ENCODE results near the gene ACTRT3. TPM values are rescaled to one million over a fixed set of nuclear protein-coding genes. Genes with fewer than 3 reads are reported as not detected.
A peak's percentile ranks its signal among the peaks of the same experiment; 100 is the strongest.

The ACTRT3 gene
- total and polyA plus RNA-seq, 4 donors = 2.2 to 6.7 (median 4.4) TPM

- H3K36me3 ChIP-seq (ENCODE audit: control insufficient read depth, insufficient read depth, low read length) = peaks cover 9% of the 10 kb centered on the region
- no peaks in the 10 kb centered on the region for H3K4me1 ChIP-seq (ENCODE audit: control insufficient read depth, insufficient read depth, low read length)
- H3K4me3 ChIP-seq (ENCODE audit: low read depth, low read length) = no peak overlapping the region
- no peaks in the 10 kb centered on the region for H3K9me3 ChIP-seq (ENCODE audit: control insufficient read depth, insufficient read depth, low read length)
- H3K27ac ChIP-seq (ENCODE audit: low read depth, low read length) = no peak overlapping the region
- no peaks in the 10 kb centered on the region for H3K27me3 ChIP-seq (ENCODE audit: control insufficient read depth, insufficient read depth, low read length)
- no CpG with 5 or more reads among the region's 3 CpGs for WGBS (ENCODE audit: insufficient coverage)
- DNase-seq (ENCODE audit: low read depth in 4 of 6, low spot score in 6 of 6) = no peak
Observed at GRCh38 chr3:169804681-169805080, 35.3 kb upstream of the ACTRT3 start.

- no peak for DNase-seq (ENCODE audit: low read depth in 4 of 6, low spot score in 6 of 6)
- peaks cover 4% of the 10 kb centered on the region for H3K36me3 ChIP-seq (ENCODE audit: control insufficient read depth, insufficient read depth, low read length)
- no peaks in the 10 kb centered on the region for H3K4me1 ChIP-seq (ENCODE audit: control insufficient read depth, insufficient read depth, low read length)
- no peak overlapping the region for H3K27ac ChIP-seq (ENCODE audit: low read depth, low read length)
- 92% methylated on average over 1 of the region's 1 CpG for WGBS (ENCODE audit: insufficient coverage)
- no peaks in the 10 kb centered on the region for H3K27me3 ChIP-seq (ENCODE audit: control insufficient read depth, insufficient read depth, low read length)
- no peaks in the 10 kb centered on the region for H3K9me3 ChIP-seq (ENCODE audit: control insufficient read depth, insufficient read depth, low read length)
- H3K4me3 ChIP-seq (ENCODE audit: low read depth, low read length) = no peak overlapping the region
Observed at GRCh38 chr3:169792359-169792758, 23.0 kb upstream of the ACTRT3 start.

GRCh38 chr3:169790687-169791429, 21.5 kb upstream of the ACTRT3 start:
- WGBS (ENCODE audit: insufficient coverage) = 93% methylated on average over 2 of the region's 4 CpGs
- Histone ChIP-seq H3K27me3 (ENCODE audit: control insufficient read depth, insufficient read depth, low read length) (no peaks in the 10 kb centered on the region), H3K9me3 (ENCODE audit: control insufficient read depth, insufficient read depth, low read length) (no peaks in the 10 kb centered on the region), H3K4me3 (ENCODE audit: low read depth, low read length) (no peak overlapping the region), H3K36me3 (ENCODE audit: control insufficient read depth, insufficient read depth, low read length) (peaks cover 4% of the 10 kb centered on the region), H3K4me1 (ENCODE audit: control insufficient read depth, insufficient read depth, low read length) (no peaks in the 10 kb centered on the region), H3K27ac (ENCODE audit: low read depth, low read length) (no peak overlapping the region)
- no peak for DNase-seq (ENCODE audit: low read depth in 4 of 6, low spot score in 6 of 6)

GRCh38 chr3:169790219-169790618, 20.9 kb upstream of the ACTRT3 start:
- no peak overlapping the region for H3K4me3 ChIP-seq (ENCODE audit: low read depth, low read length)
- H3K36me3 ChIP-seq (ENCODE audit: control insufficient read depth, insufficient read depth, low read length) = peaks cover 4% of the 10 kb centered on the region
- H3K4me1 ChIP-seq (ENCODE audit: control insufficient read depth, insufficient read depth, low read length) = no peaks in the 10 kb centered on the region
- no peaks in the 10 kb centered on the region for H3K9me3 ChIP-seq (ENCODE audit: control insufficient read depth, insufficient read depth, low read length)
- DNase-seq (ENCODE audit: low read depth in 4 of 6, low spot score in 6 of 6) = no peak
- H3K27me3 ChIP-seq (ENCODE audit: control insufficient read depth, insufficient read depth, low read length) = no peaks in the 10 kb centered on the region
- no peak overlapping the region for H3K27ac ChIP-seq (ENCODE audit: low read depth, low read length)

GRCh38 chr3:169787791-169788190, 18.4 kb upstream of the ACTRT3 start:
- Histone ChIP-seq H3K9me3 (ENCODE audit: control insufficient read depth, insufficient read depth, low read length) (no peaks in the 10 kb centered on the region), H3K4me3 (ENCODE audit: low read depth, low read length) (no peak overlapping the region), H3K27ac (ENCODE audit: low read depth, low read length) (no peak overlapping the region), H3K27me3 (ENCODE audit: control insufficient read depth, insufficient read depth, low read length) (no peaks in the 10 kb centered on the region), H3K36me3 (ENCODE audit: control insufficient read depth, insufficient read depth, low read length) (peaks cover 4% of the 10 kb centered on the region), H3K4me1 (ENCODE audit: control insufficient read depth, insufficient read depth, low read length) (no peaks in the 10 kb centered on the region)
- no CpG with 5 or more reads among the region's 1 CpG for WGBS (ENCODE audit: insufficient coverage)
- no peak for DNase-seq (ENCODE audit: low read depth in 4 of 6, low spot score in 6 of 6)

GRCh38 chr3:169787120-169787519, 17.8 kb upstream of the ACTRT3 start:
- no peaks in the 10 kb centered on the region for H3K27me3 ChIP-seq (ENCODE audit: control insufficient read depth, insufficient read depth, low read length)
- no peak for DNase-seq (ENCODE audit: low read depth in 4 of 6, low spot score in 6 of 6)
- no CpG with 5 or more reads among the region's 4 CpGs for WGBS (ENCODE audit: insufficient coverage)
- no peaks in the 10 kb centered on the region for H3K4me1 ChIP-seq (ENCODE audit: control insufficient read depth, insufficient read depth, low read length)
- H3K36me3 ChIP-seq (ENCODE audit: control insufficient read depth, insufficient read depth, low read length) = peaks cover 4% of the 10 kb centered on the region
- no peak overlapping the region for H3K27ac ChIP-seq (ENCODE audit: low read depth, low read length)
- no peak overlapping the region for H3K4me3 ChIP-seq (ENCODE audit: low read depth, low read length)
- H3K9me3 ChIP-seq (ENCODE audit: control insufficient read depth, insufficient read depth, low read length) = no peaks in the 10 kb centered on the region

- Histone ChIP-seq H3K9me3 (ENCODE audit: control insufficient read depth, insufficient read depth, low read length) (no peaks in the 10 kb centered on the region), H3K4me3 (ENCODE audit: low read depth, low read length) (no peak overlapping the region), H3K4me1 (ENCODE audit: control insufficient read depth, insufficient read depth, low read length) (no peaks in the 10 kb centered on the region), H3K27ac (ENCODE audit: low read depth, low read length) (no peak overlapping the region), H3K27me3 (ENCODE audit: control insufficient read depth, insufficient read depth, low read length) (no peaks in the 10 kb centered on the region), H3K36me3 (ENCODE audit: control insufficient read depth, insufficient read depth, low read length) (peaks cover 23% of the 10 kb centered on the region)
- WGBS (ENCODE audit: insufficient coverage) = 95% methylated on average over 4 of the region's 4 CpGs
- no peak for DNase-seq (ENCODE audit: low read depth in 4 of 6, low spot score in 6 of 6)
Observed at GRCh38 chr3:169781209-169781855, 12.0 kb upstream of the ACTRT3 start.

GRCh38 chr3:169780742-169781141, 11.4 kb upstream of the ACTRT3 start:
- WGBS (ENCODE audit: insufficient coverage) = 75% methylated on average over 1 of the region's 2 CpGs
- Histone ChIP-seq H3K4me1 (ENCODE audit: control insufficient read depth, insufficient read depth, low read length) (no peaks in the 10 kb centered on the region), H3K27ac (ENCODE audit: low read depth, low read length) (no peak overlapping the region), H3K36me3 (ENCODE audit: control insufficient read depth, insufficient read depth, low read length) (peaks cover 23% of the 10 kb centered on the region), H3K4me3 (ENCODE audit: low read depth, low read length) (no peak overlapping the region), H3K9me3 (ENCODE audit: control insufficient read depth, insufficient read depth, low read length) (no peaks in the 10 kb centered on the region), H3K27me3 (ENCODE audit: control insufficient read depth, insufficient read depth, low read length) (no peaks in the 10 kb centered on the region)
- DNase-seq (ENCODE audit: low read depth in 4 of 6, low spot score in 6 of 6) = no peak

GRCh38 chr3:169777822-169778221, 8.5 kb upstream of the ACTRT3 start:
- H3K27me3 ChIP-seq (ENCODE audit: control insufficient read depth, insufficient read depth, low read length) = no peaks in the 10 kb centered on the region
- H3K4me3 ChIP-seq (ENCODE audit: low read depth, low read length) = no peak overlapping the region
- no peaks in the 10 kb centered on the region for H3K9me3 ChIP-seq (ENCODE audit: control insufficient read depth, insufficient read depth, low read length)
- 74% methylated on average over 4 of the region's 4 CpGs for WGBS (ENCODE audit: insufficient coverage)
- peaks cover 25% of the 10 kb centered on the region for H3K36me3 ChIP-seq (ENCODE audit: control insufficient read depth, insufficient read depth, low read length)
- no peak for DNase-seq (ENCODE audit: low read depth in 4 of 6, low spot score in 6 of 6)
- H3K4me1 ChIP-seq (ENCODE audit: control insufficient read depth, insufficient read depth, low read length) = peaks cover 3% of the 10 kb centered on the region
- H3K27ac ChIP-seq (ENCODE audit: low read depth, low read length) = no peak overlapping the region

GRCh38 chr3:169774186-169774585, 4.8 kb upstream of the ACTRT3 start:
- Histone ChIP-seq H3K36me3 (ENCODE audit: control insufficient read depth, insufficient read depth, low read length) (peaks cover 14% of the 10 kb centered on the region), H3K27ac (ENCODE audit: low read depth, low read length) (no peak overlapping the region), H3K4me3 (ENCODE audit: low read depth, low read length) (peak overlapping the region; percentile 100), H3K27me3 (ENCODE audit: control insufficient read depth, insufficient read depth, low read length) (no peaks in the 10 kb centered on the region), H3K4me1 (ENCODE audit: control insufficient read depth, insufficient read depth, low read length) (peaks cover 3% of the 10 kb centered on the region), H3K9me3 (ENCODE audit: control insufficient read depth, insufficient read depth, low read length) (no peaks in the 10 kb centered on the region)
- 93% methylated on average over 2 of the region's 5 CpGs for WGBS (ENCODE audit: insufficient coverage)
- no peak for DNase-seq (ENCODE audit: low read depth in 4 of 6, low spot score in 6 of 6)
